ENCODE data around the gene SORCS3.

DNA sequence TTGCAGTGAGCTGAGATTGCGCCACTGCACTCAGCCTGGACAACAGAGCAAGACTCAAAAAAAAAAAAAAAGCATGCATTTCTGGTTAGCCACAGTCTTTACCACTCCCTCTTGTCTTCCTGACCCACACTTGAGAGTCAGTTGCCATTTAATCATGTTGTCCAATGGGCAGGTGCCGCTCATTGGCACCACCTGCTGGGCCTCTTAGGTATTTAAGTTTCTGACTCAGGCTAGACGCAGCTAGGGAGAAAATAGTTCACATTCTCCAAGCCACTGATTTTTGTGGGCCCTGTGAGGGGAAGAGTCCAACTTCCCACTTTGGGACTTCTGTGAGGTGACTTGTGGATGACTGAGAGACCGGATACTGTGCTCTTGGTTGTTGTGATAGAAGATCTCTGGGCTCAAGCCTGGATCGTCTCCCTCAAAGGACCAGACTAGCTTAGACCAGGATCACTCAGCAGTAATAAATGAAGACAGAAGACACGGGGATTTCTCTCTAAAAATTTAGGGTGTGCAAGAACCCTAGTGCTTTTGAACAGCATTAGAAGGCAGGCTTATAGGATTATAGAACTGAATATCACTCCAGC is 26.8 kb upstream of the SORCS3 start:
- TF ChIP-seq, protein P1, sequence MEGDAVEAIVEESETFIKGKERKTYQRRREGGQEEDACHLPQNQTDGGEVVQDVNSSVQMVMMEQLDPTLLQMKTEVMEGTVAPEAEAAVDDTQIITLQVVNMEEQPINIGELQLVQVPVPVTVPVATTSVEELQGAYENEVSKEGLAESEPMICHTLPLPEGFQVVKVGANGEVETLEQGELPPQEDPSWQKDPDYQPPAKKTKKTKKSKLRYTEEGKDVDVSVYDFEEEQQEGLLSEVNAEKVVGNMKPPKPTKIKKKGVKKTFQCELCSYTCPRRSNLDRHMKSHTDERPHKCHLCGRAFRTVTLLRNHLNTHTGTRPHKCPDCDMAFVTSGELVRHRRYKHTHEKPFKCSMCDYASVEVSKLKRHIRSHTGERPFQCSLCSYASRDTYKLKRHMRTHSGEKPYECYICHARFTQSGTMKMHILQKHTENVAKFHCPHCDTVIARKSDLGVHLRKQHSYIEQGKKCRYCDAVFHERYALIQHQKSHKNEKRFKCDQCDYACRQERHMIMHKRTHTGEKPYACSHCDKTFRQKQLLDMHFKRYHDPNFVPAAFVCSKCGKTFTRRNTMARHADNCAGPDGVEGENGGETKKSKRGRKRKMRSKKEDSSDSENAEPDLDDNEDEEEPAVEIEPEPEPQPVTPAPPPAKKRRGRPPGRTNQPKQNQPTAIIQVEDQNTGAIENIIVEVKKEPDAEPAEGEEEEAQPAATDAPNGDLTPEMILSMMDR (IDR thresholded peaks at IDR 0.05) = no peak
- TF ChIP-seq POLR2A (IDR thresholded peaks at IDR 0.05) = no peak

Data from lower leg skin (tissue), 3 donors.